Measurements from ENCODE around the gene ANXA8L1. TPM values are rescaled to one million over a fixed set of nuclear protein-coding genes. Genes with fewer than 3 reads are reported as not detected.
"Not testable (repeated sequence)": the region's sequence is repeated elsewhere in the genome, so short reads cannot be mapped to it uniquely, and the experiment has no call there.

ANXA8L1 gene
- total RNA-seq, 1 donor from 2014 or later = 1.2 TPM

- ATAC-seq; DNase-seq; intact Hi-C loops (cut with micrococcal nuclease): not testable (repeated sequence)
Observed at GRCh38 chr10:46391422-46391821, 15.8 kb downstream of the ANXA8L1 start.

GRCh38 chr10:46396441-46397279, 21.1 kb downstream of the ANXA8L1 start:
- DNase-seq; intact Hi-C loops (cut with micrococcal nuclease): not testable (repeated sequence)
- peak; percentile 33 for ATAC-seq

GRCh38 chr10:46397767-46398166, 22.2 kb downstream of the ANXA8L1 start:
- DNase-seq; intact Hi-C loops (cut with micrococcal nuclease): not testable (repeated sequence)
- peak; percentile 9 for ATAC-seq

GRCh38 chr10:46398212-46398886, 22.8 kb downstream of the ANXA8L1 start:
- peak; percentile 95 for ATAC-seq
- intact Hi-C loops (cut with micrococcal nuclease); DNase-seq: not testable (repeated sequence)

- intact Hi-C loops (cut with micrococcal nuclease); DNase-seq; ATAC-seq: not testable (repeated sequence)
Observed at GRCh38 chr10:46409556-46409955, 34.0 kb downstream of the ANXA8L1 start.

- DNase-seq; ATAC-seq; intact Hi-C loops (cut with micrococcal nuclease): not testable (repeated sequence)
Observed at GRCh38 chr10:46411123-46411522, 35.5 kb downstream of the ANXA8L1 start.

- ATAC-seq; intact Hi-C loops (cut with micrococcal nuclease); DNase-seq: not testable (repeated sequence)
Observed at GRCh38 chr10:46412665-46413064, 37.1 kb downstream of the ANXA8L1 start.

GRCh38 chr10:46415291-46415690, 39.7 kb downstream of the ANXA8L1 start:
- not testable (repeated sequence) for DNase-seq, ATAC-seq

GRCh38 chr10:46418283-46418682, 42.7 kb downstream of the ANXA8L1 start:
- not testable (repeated sequence) for DNase-seq

More at GRCh38 chr10:46415291-46415690, 39.7 kb downstream of the ANXA8L1 start:
- intact Hi-C loops (cut with micrococcal nuclease) = not testable (repeated sequence)

GRCh38 chr10:46419570-46420379, 44.2 kb downstream of the ANXA8L1 start:
- DNase-seq; intact Hi-C loops (cut with micrococcal nuclease): not testable (repeated sequence)
- peak; percentile 67 for ATAC-seq

More at GRCh38 chr10:46418283-46418682, 42.7 kb downstream of the ANXA8L1 start:
- intact Hi-C loops (cut with micrococcal nuclease) = not testable (repeated sequence)
- ATAC-seq = peak; percentile 58

- DNase-seq; ATAC-seq; intact Hi-C loops (cut with micrococcal nuclease): not testable (repeated sequence)
Observed at GRCh38 chr10:46423550-46423949, 48.0 kb downstream of the ANXA8L1 start.

- ATAC-seq = peak; percentile 47
- DNase-seq = peak; percentile 46
- intact Hi-C loops (cut with micrococcal nuclease) = not testable (repeated sequence)
Observed at GRCh38 chr10:46440942-46441341, 65.4 kb downstream of the ANXA8L1 start.

Other genes with a start within 250 kb of the ANXA8L1 start
- not detected for gene ANTXRL, start 88.8 kb upstream of the ANXA8L1 start, total RNA-seq
- not detected for gene NPY4R, start 90.2 kb downstream of the ANXA8L1 start, total RNA-seq
- not detected for gene GPRIN2, start 180.9 kb downstream of the ANXA8L1 start, total RNA-seq
- 3.6 TPM for gene SYT15, start 203.4 kb downstream of the ANXA8L1 start, total RNA-seq

Data from left ventricle myocardium superior (tissue), 1 donor.